Measurements from ENCODE around the gene MAP3K10.

Gene MAP3K10

GRCh38 chr19:40155749-40156265 lies 35.4 kb upstream of the MAP3K10 start:
- H3K4me1 ChIP-seq (ENCODE audit: control insufficient read depth in 1 of 2, insufficient read depth in 1 of 2, low read depth in 1 of 2, low read length in 1 of 2) = no peaks in the 10 kb centered on the region
- no peaks in the 10 kb centered on the region for H3K9me3 ChIP-seq
- H3K27ac ChIP-seq = no peak overlapping the region
- H3K4me3 ChIP-seq (ENCODE audit: low read depth in 1 of 2, low read length in 1 of 2) = no peak overlapping the region
- no peak for TF ChIP-seq CTCF (IDR thresholded peaks at IDR 0.05)
- no peaks in the 10 kb centered on the region for H3K36me3 ChIP-seq
- no peaks in the 10 kb centered on the region for H3K27me3 ChIP-seq

- H3K36me3 ChIP-seq = no peaks in the 10 kb centered on the region
- no peaks in the 10 kb centered on the region for H3K4me1 ChIP-seq (ENCODE audit: control insufficient read depth in 1 of 2, insufficient read depth in 1 of 2, low read depth in 1 of 2, low read length in 1 of 2)
- H3K9me3 ChIP-seq = no peaks in the 10 kb centered on the region
- no peak overlapping the region for H3K4me3 ChIP-seq (ENCODE audit: low read depth in 1 of 2, low read length in 1 of 2)
- no peak overlapping the region for H3K27ac ChIP-seq
- no peaks in the 10 kb centered on the region for H3K27me3 ChIP-seq
- TF ChIP-seq CTCF (IDR thresholded peaks at IDR 0.05) = no peak
Measured at GRCh38 chr19:40157059-40157458, 34.2 kb upstream of the MAP3K10 start.

GRCh38 chr19:40159744-40160143 lies 31.5 kb upstream of the MAP3K10 start:
- no peak overlapping the region for H3K27ac ChIP-seq
- H3K27me3 ChIP-seq = no peaks in the 10 kb centered on the region
- no peak overlapping the region for H3K4me3 ChIP-seq (ENCODE audit: low read depth in 1 of 2, low read length in 1 of 2)
- no peak for TF ChIP-seq CTCF (IDR thresholded peaks at IDR 0.05)
- H3K9me3 ChIP-seq = no peaks in the 10 kb centered on the region
- no peaks in the 10 kb centered on the region for H3K36me3 ChIP-seq
- no peaks in the 10 kb centered on the region for H3K4me1 ChIP-seq (ENCODE audit: control insufficient read depth in 1 of 2, insufficient read depth in 1 of 2, low read depth in 1 of 2, low read length in 1 of 2)

GRCh38 chr19:40162104-40162503 lies 29.1 kb upstream of the MAP3K10 start:
- Histone ChIP-seq H3K9me3 (no peaks in the 10 kb centered on the region), H3K4me3 (ENCODE audit: low read depth in 1 of 2, low read length in 1 of 2) (no peak overlapping the region), H3K27ac (no peak overlapping the region), H3K27me3 (peaks cover 3% of the 10 kb centered on the region), H3K36me3 (no peaks in the 10 kb centered on the region), H3K4me1 (ENCODE audit: control insufficient read depth in 1 of 2, insufficient read depth in 1 of 2, low read depth in 1 of 2, low read length in 1 of 2) (no peaks in the 10 kb centered on the region)
- no peak for TF ChIP-seq CTCF (IDR thresholded peaks at IDR 0.05)

- no peak overlapping the region for H3K4me3 ChIP-seq (ENCODE audit: low read depth in 1 of 2, low read length in 1 of 2)
- no peaks in the 10 kb centered on the region for H3K36me3 ChIP-seq
- H3K27ac ChIP-seq = no peak overlapping the region
- no peaks in the 10 kb centered on the region for H3K4me1 ChIP-seq (ENCODE audit: control insufficient read depth in 1 of 2, insufficient read depth in 1 of 2, low read depth in 1 of 2, low read length in 1 of 2)
- peaks cover 3% of the 10 kb centered on the region for H3K27me3 ChIP-seq
- no peaks in the 10 kb centered on the region for H3K9me3 ChIP-seq
- TF ChIP-seq CTCF (IDR thresholded peaks at IDR 0.05) = no peak
Measured at GRCh38 chr19:40163541-40164129, 27.6 kb upstream of the MAP3K10 start.

Data from neutrophil (primary cell).